Erythroblast (primary cell): ENCODE results near the gene NFYC.

Experiments
- DNase-seq, 2 experiments: peaks; one replicate each; lab custom pipeline; 2025; lab: John Stamatoyannopoulos, UW
- GATA1 ChIP-seq: IDR thresholded peaks from 2 replicates; pipeline ENCODE4 v1.6.1; 2011; ENCODE audit warnings: low read depth, mild to moderate bottlenecking, control low read depth, low read length, moderate library complexity
- POLR2A ChIP-seq: IDR thresholded peaks from 2 replicates; pipeline ENCODE4 v1.6.1; 2011; ENCODE audit warnings: mild to moderate bottlenecking, low read length

NFYC gene

GRCh38 chr1:40808909-40809308, 117.4 kb downstream of the NFYC start:
- no peak for TF ChIP-seq GATA1
- DNase-seq = peak; percentile 20 to 42

DNA sequence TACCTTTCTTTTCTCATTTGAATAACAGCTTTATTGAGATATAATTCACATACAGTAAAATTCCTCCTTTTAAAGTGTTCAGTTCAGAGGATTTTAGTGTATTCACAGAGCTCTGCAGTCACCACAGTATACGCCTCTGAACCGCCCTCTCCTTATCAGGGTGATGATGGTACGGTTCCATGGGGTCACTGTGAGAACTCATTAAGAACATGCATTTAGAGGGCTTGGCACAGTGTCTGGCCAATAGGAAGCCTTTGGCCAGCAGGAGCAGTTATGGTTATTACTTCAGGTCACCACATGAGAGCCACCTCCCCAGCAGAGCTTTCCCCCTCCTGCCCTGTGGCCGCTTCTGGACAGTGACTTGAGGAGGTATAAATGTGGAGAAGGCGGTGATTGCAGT, 119.4 kb downstream of the NFYC start:
- no peak for TF ChIP-seq POLR2A
- no peak for TF ChIP-seq GATA1
- DNase-seq = peak; percentile 68 to 71

DNA sequence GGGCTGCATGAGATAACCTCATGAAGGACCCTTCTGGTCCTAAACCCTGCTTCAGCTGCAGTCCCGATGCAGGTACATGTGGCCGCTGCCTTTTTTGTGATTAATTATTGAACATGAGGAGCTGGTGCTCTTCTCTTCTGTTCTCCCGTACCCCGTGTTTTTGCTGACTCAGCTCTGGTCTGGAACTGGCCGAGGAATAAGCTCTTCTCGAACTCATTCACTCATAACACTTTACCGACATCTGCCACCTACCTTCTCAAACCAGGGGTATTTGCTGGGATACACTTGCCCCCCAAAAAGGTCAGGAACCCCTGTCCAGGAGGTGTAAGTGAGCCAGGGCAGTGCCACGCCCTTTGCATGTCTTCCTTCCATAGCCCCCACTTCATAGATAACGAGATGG, 123.9 kb downstream of the NFYC start:
- TF ChIP-seq GATA1 = no peak
- TF ChIP-seq POLR2A = no peak

GRCh38 chr1:40817791-40818263, 126.3 kb downstream of the NFYC start:
- no peak for DNase-seq
- no peak for TF ChIP-seq POLR2A
- TF ChIP-seq GATA1 = no peak

More for the DNA sequence above, 123.9 kb downstream of the NFYC start:
- no peak for DNase-seq

DNA sequence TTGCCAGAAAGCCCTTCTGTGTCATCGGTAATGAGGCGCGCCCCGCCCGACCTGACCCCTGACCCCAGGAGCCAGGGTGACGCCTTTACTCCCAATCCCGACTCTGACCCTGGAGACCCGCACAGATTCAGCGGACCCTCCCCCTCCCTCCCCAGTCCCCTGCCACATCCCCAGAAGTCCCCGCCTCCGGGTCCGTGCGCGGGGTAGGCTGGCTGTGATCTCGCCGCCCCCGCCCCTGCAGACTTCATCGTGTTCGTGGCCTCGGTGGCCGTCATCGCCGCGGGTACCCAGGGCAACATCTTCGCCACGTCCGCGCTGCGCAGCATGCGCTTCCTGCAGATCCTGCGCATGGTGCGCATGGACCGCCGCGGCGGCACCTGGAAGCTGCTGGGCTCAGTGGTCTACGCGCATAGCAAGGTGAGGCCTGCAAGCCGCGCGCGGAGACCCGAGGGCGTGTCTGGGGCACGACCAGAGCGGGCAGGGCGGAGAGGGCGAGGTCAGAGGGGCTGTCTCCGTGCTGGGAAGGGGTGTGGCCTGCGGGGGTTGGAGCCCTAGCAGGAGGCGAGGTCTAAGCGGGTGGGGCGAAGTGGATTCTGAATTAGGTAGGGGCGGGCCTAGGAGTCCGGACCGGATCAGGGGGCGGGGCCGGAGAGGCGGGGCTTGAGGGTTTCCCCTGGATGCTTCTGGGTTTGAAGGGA, 126.9 kb downstream of the NFYC start:
- TF ChIP-seq GATA1 (no peak), POLR2A (no peak)
- peak; percentile 90 to 92 for DNase-seq

- TF ChIP-seq POLR2A = no peak
- TF ChIP-seq GATA1 = no peak
- DNase-seq = no peak
These were observed 127.6 kb downstream of the NFYC start for GRCh38 chr1:40819101-40819500.

DNA sequence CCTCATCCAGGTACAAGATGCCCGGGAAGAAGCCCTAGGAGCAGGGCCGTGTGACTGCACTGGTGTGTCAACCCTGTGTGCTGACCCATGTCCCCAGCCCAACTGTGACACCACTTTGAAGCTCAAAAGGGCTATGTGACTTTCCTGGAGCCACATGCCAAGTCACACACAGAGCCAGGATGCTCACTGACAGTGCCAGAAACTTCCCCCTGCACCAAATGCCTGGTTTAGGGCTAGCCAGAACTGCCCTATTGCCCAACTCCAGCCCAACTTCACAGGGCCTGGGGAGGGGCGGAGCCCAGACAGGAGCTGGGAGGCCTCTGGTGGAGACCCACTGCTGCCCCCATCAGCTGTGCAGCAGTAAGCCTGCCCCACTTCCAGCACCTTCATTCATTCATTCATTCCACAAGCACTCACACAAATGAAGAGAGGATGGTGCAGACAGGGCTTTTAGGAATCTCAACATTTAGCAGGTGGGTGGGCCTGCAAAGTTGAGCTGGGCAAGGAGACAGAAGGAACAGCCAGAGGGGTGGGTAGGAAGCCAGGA, 128.8 kb downstream of the NFYC start:
- TF ChIP-seq POLR2A (no peak), GATA1 (no peak)
- DNase-seq = peak; percentile 82 to 84
